T-helper 1 cell treated with Interleukin-12 subunit alpha and Interleukin-12 subunit beta and Interleukin-4 antibody, amounts not matched to agents 30 ng/mL and 1 ng/mL, for 36 hours (primary cell): ENCODE data around the gene ATP8B3. TPM values are rescaled to one million over a fixed set of nuclear protein-coding genes. Genes with fewer than 3 reads are reported as not detected.

Experiments
- intact Hi-C: fragments of 100-400 bp; cut with micrococcal nuclease; formaldehyde crosslinking; loops from one replicate; pipeline ENCODE4 v1.15.1; 2024
- total RNA-seq: library from RNA; stranded (reverse); gene quantifications from 2 replicates; pipeline ENCODE4 v1.2.3, GENCODE V29; 2022

Gene ATP8B3
- total RNA-seq, 1 donor from 2014 or later, result 14.2 TPM

DNA sequence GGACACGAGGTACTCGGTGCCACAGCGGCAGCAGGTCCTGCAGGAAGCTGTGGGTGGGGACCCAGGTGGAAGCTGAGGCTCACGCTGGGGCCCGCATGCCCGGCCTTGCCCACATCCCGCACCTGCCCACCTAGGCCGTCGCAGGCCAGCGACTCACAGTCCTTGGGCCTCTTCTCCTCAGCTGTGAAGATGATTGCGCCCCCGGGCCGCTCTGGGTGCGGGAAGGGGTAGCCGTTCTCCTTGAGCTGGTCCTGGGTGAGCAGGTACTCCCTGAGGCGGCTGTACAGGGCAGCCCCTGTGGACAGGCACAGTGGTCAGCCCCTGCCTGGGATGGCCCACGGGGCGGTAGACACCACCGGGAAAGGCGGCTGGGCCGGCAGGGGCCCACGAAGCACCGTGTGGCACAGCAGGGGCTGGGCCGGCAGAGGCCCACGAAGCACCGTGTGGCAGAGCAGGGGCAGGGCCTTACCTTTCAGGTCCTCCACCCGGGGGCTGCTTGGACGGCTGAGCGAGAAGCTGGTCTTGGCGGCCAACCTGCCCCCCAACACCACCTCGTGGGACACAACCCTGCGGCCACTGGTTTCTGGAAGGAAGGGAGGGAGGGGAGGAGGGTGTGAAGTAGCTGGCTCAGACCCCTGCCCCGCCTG lies 6.6 kb upstream of the ATP8B3 start:
- intact Hi-C loops, result no loop called here

GRCh38 chr19:1817553-1818179 lies 5.6 kb upstream of the ATP8B3 start:
- intact Hi-C loops, result no loop called here

GRCh38 chr19:1816530-1817298 lies 4.6 kb upstream of the ATP8B3 start:
- intact Hi-C loops, result no loop called here

DNA sequence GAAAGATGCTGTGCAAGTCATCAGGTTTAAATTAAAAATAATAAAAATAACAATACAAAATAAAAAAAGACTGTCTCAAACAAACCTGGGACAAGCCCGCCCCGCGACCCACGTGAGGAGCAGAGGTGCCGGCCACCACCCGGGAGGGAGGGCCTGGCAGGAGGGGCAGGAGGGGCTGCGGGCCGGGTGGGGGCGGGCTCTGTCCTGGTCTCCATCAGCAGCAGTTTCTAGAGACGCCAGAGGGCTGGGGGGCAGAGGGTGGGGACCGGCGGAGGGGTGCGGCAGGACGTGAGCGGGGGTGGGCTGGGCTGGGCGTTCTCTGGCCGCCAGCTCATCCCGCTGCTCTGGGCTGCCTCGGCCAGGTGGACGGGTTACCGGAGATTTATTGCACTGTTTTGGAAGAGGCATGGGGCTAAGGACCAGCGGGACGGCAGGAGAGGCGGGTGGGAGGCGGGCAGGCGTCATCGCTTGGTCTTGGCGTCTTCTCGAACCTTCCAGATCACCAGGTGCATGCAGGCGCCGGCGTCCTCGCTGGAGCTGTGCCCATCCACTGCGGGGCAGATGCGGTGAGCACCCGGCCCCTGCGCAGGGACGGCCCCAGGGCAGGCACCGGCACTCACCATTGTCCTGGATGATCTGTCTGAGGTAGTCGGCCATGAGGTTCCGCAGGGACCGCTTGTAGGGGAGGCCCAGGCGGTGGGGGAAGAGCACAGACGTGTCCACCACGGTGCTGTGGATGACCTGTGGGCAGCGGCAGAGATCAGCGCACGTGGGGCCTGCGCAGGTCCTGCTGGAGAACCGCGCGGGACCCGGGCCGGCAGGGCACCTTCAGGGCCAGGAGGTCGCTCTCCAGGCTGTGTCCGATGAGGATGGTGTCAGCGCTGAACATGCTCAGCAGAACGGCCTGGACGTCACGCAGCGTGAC lies 3.8 kb upstream of the ATP8B3 start:
- intact Hi-C loops, result no loop called here

DNA sequence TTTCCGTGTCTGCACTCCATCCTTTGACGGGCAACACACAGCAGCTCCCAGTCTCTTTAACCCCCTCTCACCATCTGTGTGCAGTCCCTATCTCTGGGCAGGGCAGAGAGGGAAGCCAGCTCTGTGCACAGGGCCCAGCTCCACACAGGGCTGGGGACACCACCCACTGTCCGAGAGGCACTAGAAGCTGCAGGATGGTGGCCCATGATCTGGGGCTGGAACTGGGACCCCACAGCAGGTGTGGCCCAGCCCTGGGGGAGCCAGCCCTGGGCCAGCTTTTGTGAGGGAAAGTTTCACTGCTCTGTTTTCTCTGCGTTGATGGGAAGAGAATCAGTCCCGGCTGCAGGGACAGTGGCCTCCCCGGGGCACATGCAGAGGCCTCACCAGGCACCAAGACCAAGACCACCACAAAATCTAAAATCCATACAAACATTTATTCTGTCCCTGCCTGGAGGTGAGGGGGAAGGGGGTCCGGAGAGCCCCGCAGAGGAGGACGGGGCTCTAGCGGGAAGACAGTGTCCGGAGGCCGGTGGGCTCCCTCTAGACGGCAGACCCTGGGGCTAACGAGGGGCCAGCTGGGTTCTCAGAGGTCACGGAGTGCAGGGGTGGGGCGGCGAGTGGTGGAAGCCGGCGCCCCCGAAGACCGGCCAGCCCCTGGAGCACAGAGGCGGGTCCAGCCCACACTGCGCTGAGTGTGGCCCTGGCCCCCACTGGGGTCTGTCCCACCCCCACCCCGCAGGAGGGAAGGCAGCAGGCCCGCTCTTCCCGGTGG lies 2.9 kb upstream of the ATP8B3 start:
- intact Hi-C loops, result no loop called here

DNA sequence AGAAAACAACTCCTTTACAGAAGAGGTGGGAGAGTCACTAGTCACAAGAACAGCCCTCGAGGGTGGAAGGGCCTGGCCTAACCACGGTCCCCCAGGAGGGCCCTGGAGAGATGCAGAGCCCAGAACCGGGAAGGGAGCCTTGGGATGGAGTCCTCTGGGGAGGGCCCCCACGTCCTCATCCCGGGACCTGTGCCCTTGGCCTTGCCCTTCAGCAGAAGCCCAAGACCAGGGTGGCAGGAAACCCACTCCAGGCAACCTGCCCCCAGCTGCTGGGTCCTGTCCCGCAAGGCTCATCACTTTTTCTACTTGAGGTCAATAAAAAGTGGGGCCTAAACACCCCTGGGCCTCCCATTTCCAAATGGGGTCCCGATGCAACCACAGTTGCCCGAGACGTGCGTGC lies 2.3 kb upstream of the ATP8B3 start:
- intact Hi-C loops, result no loop called here

DNA sequence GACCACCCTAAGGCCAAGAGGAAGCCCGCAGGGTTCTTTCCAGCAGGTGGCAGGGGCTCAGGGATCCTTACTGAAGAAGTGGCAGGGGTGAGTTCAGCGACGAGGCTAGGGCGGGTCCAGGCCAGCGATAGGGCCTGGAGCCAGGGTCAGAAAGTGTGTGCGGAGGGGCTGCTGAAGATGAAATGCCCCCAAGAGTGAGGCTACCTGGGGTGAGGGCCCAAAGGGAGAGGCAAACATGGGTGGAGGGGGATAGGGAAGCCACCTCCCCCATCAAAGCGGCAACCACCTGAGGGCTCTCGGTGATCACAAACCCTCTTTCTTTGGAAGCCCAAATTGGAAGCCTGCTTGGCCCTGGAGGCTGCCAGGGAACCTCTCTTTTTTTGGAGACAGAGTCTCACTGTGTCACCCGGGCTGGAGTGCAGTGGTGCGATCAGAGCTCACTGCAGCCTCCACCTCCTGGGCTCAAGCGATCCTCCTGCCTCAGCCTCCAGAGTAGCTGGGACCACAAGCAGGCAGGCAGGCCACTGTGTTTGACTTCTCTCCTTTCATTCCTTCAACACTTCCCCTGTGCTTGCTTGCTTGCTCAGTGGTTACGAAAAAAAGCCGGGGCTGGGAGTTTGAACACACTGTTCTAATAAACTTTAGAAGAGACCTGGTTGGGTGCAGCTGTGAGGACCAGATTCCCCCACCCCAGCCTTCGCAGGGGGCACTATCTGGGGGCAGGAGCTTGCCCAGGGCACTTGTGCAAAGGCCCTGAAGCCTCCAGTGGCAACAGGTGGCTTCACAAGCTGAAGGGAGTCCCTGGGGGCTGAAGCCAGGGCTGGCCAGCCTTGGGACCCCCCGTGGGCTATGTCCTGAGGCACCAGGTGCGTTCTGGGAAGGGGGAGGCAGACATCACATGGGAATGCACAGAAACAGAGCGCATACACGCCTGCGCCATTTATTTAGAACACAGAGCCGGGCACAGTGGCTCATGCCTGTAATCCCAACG lies 1.4 kb upstream of the ATP8B3 start:
- intact Hi-C loops, result loop anchor here (2.0 kb wide), 2 partner anchors 25 to 71 kb away; partner anchors contain the start of gene ABHD17A

GRCh38 chr19:1812426-1813191 lies 533 bp upstream of the ATP8B3 start:
- intact Hi-C loops, result loop anchor here (1.0 to 2.0 kb wide), 12 partner anchors 14 to 322 kb away; partner anchors contain the start of genes ABHD17A, IZUMO4, MBD3 and MEX3D

- intact Hi-C loops, result no loop called here
Measured at GRCh38 chr19:1811472-1811894, 593 bp downstream of the ATP8B3 start.

GRCh38 chr19:1810439-1811160 lies 1.5 kb downstream of the ATP8B3 start:
- intact Hi-C loops, result no loop called here

DNA sequence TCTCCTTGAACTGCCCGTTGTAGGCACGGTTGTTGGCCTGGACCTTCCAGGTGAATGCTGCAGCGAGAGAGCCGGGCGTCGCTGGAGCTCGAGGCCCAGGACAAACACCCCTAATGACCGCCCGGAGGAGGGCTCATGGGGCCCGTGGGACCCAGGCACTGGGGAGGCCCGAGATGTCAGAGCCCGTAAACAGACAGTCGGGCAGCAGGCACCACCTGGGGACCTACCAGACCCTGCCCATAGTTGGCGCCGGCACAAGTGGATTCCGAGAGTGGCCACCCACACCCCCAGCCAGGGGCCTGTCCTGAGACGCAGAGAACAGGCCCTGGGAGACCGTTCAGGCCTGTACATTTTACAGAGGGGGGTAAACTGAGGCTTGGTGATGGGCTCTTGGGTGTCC lies 2.4 kb downstream of the ATP8B3 start:
- intact Hi-C loops, result no loop called here

GRCh38 chr19:1808395-1808731 lies 3.7 kb downstream of the ATP8B3 start:
- intact Hi-C loops, result no loop called here

DNA sequence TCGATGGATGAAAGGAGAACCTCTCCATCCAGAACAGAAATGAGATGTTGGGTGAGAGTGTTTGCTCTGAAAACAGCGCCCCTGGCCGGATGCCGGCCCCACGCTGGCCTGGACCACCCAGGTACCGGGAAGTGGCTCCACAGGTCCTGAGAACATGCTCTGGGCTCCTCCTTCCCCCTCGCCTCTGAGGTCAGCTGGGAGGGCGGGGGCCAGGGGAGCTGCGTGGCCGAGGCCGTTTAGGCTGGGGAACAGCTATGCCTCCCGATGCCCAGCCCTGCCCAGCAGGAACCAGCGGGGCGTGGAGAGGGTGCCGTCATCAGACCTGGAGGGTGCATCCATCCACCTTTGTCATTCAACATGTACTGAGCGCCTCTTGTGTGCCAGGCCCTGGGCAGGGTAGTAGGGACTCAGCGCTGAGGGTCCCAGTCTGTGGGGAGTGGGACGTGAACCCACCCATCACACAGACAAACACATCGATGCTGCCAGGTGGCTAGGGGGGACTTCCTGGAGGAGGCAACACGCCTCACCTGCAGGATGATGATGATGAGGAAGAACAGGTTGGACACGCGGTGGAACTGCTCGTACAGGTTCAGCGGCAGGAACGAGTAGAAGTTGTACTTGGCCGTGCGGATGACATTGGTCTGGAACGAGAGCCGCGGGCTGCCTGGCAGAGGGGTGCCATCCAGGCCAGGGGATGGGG lies 4.2 kb downstream of the ATP8B3 start:
- intact Hi-C loops, result no loop called here

GRCh38 chr19:1807030-1807694 lies 4.9 kb downstream of the ATP8B3 start:
- intact Hi-C loops, result no loop called here

GRCh38 chr19:1806184-1807029 lies 5.7 kb downstream of the ATP8B3 start:
- intact Hi-C loops, result no loop called here
